GM19324 (cell line): ENCODE results near the gene TIAL1.
"Not testable (repeated sequence)": the region's sequence is repeated elsewhere in the genome, so short reads cannot be mapped to it uniquely, and the experiment has no call there.

Experiments
- ATAC-seq: cut with Tn5 transposase; IDR thresholded peaks from one replicate; pipeline ENCODE4 v1.9.1; 2021; ENCODE audit warnings: mild to moderate bottlenecking, moderate library complexity; ENCODE audit not compliant: unreplicated experiment, low FRiP score

Gene TIAL1, protein sequence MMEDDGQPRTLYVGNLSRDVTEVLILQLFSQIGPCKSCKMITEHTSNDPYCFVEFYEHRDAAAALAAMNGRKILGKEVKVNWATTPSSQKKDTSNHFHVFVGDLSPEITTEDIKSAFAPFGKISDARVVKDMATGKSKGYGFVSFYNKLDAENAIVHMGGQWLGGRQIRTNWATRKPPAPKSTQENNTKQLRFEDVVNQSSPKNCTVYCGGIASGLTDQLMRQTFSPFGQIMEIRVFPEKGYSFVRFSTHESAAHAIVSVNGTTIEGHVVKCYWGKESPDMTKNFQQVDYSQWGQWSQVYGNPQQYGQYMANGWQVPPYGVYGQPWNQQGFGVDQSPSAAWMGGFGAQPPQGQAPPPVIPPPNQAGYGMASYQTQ

DNA sequence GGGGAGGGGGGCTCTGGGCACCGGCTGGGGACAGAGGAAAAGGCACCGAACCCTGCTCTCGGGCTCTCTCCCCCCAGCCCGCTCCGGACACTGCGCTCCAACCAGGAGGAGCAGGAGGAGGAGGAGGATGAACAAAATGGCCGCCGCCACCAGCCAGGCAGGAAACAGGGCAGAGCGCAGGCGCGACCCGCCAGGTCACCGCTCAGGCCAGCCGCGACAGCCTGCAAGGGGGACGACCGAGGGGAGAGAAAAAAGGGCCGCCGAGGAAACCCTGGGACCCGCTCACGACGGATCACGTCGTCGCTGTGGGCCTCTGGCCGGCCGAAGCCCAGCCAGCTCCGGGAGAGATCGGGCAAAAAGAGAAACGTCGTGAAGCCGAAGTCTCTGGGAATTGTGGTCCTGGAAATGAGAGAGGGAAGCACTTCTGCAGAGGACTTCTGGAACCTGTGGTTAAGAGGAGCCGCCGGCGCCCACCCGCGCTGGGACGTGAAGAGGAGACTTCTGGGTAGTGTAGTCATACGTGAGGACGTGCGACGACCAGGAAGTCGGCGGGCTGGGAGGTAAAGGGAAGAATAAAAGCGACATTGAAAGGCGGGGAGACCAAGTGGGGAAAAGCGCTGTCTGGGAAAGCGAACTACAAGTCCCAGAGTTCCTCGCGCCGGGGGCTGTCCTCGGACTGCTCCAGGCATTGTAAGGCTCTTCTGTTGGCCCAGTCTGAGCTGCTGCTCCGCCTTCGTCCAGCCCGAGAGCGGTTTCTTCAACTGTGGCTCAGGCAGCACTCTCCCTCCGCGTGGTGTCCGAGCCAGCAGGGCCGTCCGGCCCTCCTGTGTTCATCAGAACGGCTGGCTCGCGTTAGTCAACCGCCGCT lies at the start of gene TIAL1:
Gene TIAL1, minus strand, starts transcription at position 428 of the 868 bp plus-strand sequence. CDS start 499 bp downstream, outside the sequence.
- ATAC-seq: peak; percentile 91

DNA sequence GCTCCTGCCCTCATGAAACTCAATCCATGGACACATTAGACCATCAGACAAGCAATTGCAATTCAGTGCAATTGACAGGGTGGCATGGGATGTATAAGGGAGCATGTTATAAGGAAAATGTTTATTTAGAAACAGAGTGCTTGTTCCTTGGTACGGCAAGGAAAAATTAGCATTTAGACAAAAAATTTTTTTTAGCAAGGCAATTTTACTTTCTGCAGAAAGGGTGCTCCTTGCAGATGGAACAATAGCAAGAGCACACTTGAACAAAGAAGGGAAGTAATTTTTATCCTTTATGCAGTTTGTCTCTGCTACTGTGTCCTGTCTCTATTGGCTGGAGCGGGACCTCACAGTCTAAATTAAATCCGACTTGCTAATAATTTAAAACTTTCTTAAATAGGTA lies 48.2 kb upstream of the TIAL1 start:
- no peak for ATAC-seq

- no peak for ATAC-seq
These were observed 47.5 kb upstream of the TIAL1 start for GRCh38 chr10:119644205-119644814.

GRCh38 chr10:119643306-119644204 lies 46.8 kb upstream of the TIAL1 start:
- no peak for ATAC-seq

- ATAC-seq: no peak
These were observed 45.9 kb upstream of the TIAL1 start for GRCh38 chr10:119642556-119643111.

GRCh38 chr10:119640875-119641526 lies 44.2 kb upstream of the TIAL1 start:
- no peak for ATAC-seq

GRCh38 chr10:119640384-119640783 lies 43.6 kb upstream of the TIAL1 start:
- ATAC-seq: no peak

DNA sequence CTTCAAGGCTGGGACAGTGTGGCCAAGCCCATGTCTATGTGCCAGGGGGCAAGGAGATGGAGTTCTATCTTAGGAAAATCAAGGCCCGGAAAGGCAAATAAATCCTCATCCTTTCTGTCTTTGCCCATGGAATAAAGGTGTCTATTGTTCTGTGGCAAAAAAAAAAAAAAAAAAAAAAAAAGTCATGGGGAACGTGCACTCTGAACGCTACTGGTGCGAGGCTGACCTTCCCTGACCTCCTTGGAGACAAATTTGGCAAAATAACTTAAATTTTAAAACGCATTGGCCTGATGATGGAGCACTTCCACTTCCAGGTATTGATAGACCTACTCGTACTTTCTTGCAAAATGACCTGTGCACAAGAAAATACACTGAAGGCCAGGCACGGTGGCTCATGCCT lies 42.2 kb upstream of the TIAL1 start:
- ATAC-seq: no peak

GRCh38 chr10:119637631-119638030 lies 40.9 kb upstream of the TIAL1 start:
- no peak for ATAC-seq

DNA sequence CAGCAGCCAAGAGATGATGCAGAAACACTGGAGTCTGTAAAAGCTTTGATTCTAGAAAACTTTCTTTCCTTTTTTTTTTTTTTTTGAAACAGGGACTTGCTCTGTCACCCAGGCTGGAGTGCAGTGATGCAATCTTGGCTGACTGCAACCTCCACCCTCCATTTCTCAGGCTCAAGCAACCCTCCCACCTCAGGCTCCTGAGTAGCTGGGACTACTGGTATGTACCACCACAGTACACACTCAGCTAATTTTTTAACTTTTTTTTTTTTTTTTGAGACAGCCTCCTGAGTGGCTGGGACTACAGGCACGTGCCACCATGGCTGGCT lies 37.4 kb upstream of the TIAL1 start:
- no peak for ATAC-seq

GRCh38 chr10:119633538-119634218 lies 36.9 kb upstream of the TIAL1 start:
- no peak for ATAC-seq

- no peak for ATAC-seq
These were observed 33.5 kb upstream of the TIAL1 start for GRCh38 chr10:119630300-119630699.

DNA sequence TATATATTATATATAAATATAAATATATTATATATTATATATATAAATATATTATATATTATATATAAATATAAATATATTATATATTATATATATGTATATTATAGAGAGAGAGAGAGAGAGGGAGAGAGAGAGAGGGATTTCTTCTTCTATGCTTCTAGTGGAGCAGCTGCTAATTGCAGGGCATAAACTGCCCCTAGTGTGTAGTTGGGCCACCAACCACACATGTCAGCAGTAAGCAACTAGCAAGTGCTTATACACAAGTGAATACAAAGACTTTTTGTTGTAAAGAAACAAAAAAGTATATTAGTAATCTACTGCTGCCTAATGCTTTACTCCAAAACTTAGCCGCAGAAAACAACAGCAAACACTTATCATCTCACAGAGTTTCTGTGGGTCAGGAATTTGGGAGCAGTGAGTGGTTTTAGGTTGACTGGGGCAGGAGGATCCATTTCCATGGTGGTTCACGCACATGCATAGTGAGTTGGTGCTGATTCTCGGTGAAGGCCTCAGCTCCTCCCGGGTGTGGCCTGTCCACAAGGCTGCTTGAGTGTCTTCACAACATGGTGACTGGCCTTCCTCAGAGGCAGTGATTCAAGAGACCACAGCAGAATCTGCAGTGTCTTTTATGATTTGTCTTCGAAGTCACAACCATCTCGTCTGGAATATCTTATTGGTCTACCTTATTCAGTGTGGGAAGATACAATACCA lies 29.0 kb upstream of the TIAL1 start:
- ATAC-seq: no peak

GRCh38 chr10:119621078-119621384 lies 24.3 kb upstream of the TIAL1 start:
- ATAC-seq: no peak

GRCh38 chr10:119620241-119621077 lies 23.7 kb upstream of the TIAL1 start:
- no peak for ATAC-seq

DNA sequence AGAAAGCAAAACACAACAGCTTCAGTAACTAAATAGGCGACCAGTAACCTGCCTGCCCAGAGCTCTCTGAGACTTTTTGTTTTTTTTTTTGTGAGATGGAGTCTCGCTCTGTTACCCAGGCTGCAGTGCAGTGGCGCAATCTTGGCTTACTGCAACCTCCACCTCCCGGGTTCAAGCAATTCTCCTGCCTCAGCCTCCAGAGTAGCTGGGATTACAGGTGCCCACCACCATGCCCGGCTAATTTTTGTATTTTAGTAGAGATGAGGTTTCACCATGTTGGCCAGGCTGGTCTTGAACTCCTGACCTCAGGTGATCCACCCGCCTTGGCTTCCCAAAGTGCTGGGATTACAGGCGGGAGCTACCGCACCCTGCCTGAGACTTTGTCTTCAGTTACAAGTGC lies 23.0 kb upstream of the TIAL1 start:
- not testable (repeated sequence) for ATAC-seq

GRCh38 chr10:119619215-119619614 lies 22.5 kb upstream of the TIAL1 start:
- no peak for ATAC-seq
